GM12865 (cell line): Measurements from ENCODE around the gene SYTL3.

ENCODE experiments used
- DNase-seq: peaks from one replicate; pipeline ENCODE4 v3.0.0; 2010; ENCODE audit warnings: low read depth
- H3K4me3 ChIP-seq: 2 replicates; pipeline ENCODE4 v1.5.1; 2011; ENCODE audit warnings: mild to moderate bottlenecking, low read depth, low read length, control low read depth
- CTCF ChIP-seq: IDR thresholded peaks from 2 replicates; pipeline ENCODE4 v1.5.1; 2011; ENCODE audit warnings: low read length, control low read depth, low read depth, inconsistent platforms; ENCODE audit not compliant: insufficient read depth; ENCODE audit errors: missing control alignments

SYTL3 gene

DNA sequence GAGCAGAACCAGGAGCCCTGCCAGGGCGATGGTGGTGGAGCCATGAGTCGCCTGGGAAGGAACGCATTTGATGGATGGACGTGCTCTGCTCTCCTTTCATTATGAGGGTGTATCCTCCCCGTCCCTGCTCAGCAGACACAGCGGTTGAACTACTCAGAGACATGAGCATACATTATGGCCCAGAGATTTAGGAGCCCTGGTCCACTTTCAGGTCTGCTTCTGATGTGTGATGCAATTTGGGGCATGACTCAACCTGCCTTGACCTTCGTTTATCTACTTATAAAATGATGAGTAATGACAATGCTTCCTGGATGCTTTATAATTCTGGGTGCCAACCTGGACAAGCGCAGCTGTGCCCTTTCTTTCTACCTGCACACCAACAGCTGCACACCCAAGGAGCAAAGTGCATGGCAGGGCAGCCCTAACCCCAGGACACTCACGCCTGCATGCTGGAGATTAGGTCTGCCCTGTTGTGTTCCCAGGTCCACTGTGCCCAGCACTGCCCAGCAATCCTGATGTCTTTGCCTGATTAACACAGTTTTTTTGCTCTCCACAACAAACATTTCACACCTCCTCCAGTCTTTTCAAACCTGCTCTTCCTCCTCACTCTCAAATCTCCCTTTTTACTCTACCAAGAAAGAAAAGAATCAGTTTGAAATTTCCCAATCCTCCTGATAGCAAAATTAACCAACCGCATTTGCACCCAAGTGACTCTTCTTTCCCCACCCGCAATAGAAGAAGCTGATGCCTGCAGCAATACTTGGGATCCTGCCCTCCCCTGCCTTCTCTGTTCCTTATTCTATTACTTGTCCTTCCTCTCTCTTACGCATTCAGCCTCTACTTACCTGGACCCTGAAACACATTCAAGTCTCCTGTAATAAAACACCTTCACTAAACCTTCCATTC lies 88.1 kb downstream of the SYTL3 start:
- H3K4me3 ChIP-seq, result no peak overlapping the region
- no peak for DNase-seq
- TF ChIP-seq CTCF, result no peak

GRCh38 chr6:158739673-158740072 lies 89.8 kb downstream of the SYTL3 start:
- TF ChIP-seq CTCF, result no peak
- H3K4me3 ChIP-seq, result no peak overlapping the region
- no peak for DNase-seq

GRCh38 chr6:158743033-158743651 lies 93.3 kb downstream of the SYTL3 start:
- no peak for DNase-seq
- no peak overlapping the region for H3K4me3 ChIP-seq
- no peak for TF ChIP-seq CTCF

DNA sequence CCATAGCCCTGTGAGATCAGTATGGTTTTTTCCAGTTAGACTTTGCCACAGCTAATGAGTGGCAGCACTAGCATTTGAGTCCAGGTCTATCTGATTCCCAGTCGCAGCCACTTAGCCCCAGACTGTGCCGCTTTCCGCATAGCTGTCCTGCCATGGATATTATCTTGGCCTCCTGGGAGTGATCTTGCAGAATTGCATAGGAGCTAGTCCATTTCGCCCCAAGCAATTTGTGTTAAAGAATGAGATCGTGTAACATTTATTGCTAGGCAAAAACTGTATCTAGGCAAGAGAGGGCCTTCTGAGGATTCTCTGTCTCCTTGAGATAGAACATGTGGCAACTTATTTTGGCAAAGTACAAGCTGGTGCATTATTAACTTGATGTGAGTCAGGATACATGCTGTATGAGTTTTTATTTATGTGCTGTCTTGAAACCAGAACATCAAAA lies 95.2 kb downstream of the SYTL3 start:
- no peak overlapping the region for H3K4me3 ChIP-seq
- no peak for DNase-seq
- TF ChIP-seq CTCF, result no peak

DNA sequence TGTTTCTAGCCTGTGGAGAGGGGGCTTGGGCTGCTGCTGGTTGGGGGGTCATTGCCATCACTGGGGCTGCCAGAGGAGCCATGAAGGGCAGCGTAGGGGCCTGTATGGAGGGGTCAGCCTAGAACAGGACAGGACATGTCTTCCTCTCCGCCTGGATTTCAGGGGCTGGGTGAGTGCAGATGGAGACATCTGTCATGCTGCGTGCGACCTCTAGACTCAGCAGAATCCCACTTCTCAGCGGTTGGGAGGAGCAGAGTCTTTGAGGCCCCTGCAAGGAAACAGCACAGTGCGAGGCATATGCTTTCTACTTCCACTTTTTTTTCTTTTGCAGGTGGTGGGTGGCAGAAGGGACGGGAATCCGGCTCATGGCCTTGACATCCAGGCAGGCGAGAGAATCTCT lies 101.4 kb downstream of the SYTL3 start:
- no peak overlapping the region for H3K4me3 ChIP-seq
- no peak for DNase-seq
- no peak for TF ChIP-seq CTCF

DNA sequence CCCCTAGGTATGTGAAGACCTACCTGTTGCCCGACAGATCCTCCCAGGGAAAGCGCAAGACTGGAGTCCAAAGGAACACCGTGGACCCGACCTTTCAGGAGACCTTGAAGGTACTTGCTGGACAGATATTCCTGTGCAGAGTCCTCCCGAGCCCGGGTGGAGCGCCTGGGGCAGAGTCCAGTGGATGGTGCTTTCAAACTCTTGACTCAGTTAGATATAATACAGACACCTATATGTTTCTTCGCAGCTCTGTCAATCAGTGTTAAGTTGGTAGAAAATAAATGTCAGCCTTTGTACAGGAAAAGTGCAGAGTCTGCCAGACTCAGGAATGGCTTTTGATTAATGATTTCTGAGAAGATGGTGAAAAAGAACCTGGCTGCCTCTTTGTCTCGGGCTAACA lies 102.1 kb downstream of the SYTL3 start:
- no peak overlapping the region for H3K4me3 ChIP-seq
- TF ChIP-seq CTCF, result no peak
- no peak for DNase-seq
